HEK293 (cell line): ENCODE data around the gene UBE2J2.

ENCODE experiments used
- CTCF ChIA-PET: fragments of 350-600 bp; formaldehyde crosslinking; extraction: SDS; loops from one replicate; lab custom pipeline; 2021; ENCODE audit warnings: antibody characterized with exemption; lab: Yijun Ruan, JAX
- POLR2A ChIA-PET: fragments of 300-600 bp; formaldehyde crosslinking; extraction: SDS; loops from one replicate; lab custom pipeline; 2020; ENCODE audit warnings: antibody characterized with exemption, inconsistent platforms; lab: Yijun Ruan, JAX
- H3K27ac ChIP-seq: fragments of 200-500 bp; sonication (Bioruptor generic); 2 replicates; pipeline ENCODE4 v1.5.1; 2014; ENCODE audit warnings: low read depth, low read length, control low read depth, inconsistent platforms; ENCODE audit errors: extremely low read depth
- H3K36me3 ChIP-seq, 2 experiments: fragments of 200-500 bp in 1 of 2; sonication (Bioruptor generic) in 1 of 2; 1 replicate in 1 of 2; 2 replicates in 1 of 2; pipeline ENCODE4 v1.5.1; 2014 to 2017; ENCODE audit warnings: inconsistent platforms in 2 of 2, low read length in 2 of 2; ENCODE audit not compliant: control insufficient read depth in 2 of 2, insufficient read depth in 1 of 2
- H3K4me1 ChIP-seq: fragments of 200-500 bp; sonication (Bioruptor generic); 2 replicates; pipeline ENCODE4 v1.5.1; 2014; ENCODE audit warnings: mild to moderate bottlenecking, low read length, inconsistent platforms; ENCODE audit not compliant: control insufficient read depth, insufficient read depth
- H3K4me3 ChIP-seq: 2 replicates; pipeline ENCODE4 v1.5.1; 2011; ENCODE audit warnings: low read depth, mild to moderate bottlenecking, control low read depth, low read length, moderate library complexity
- H3K9me3 ChIP-seq: fragments of 200-500 bp; sonication (Bioruptor generic); 2 replicates; pipeline ENCODE4 v1.5.1; 2014; ENCODE audit warnings: low read depth, low read length, inconsistent platforms; ENCODE audit not compliant: control insufficient read depth, insufficient read depth
- BCL11A ChIP-seq: fragments of 450-650 bp; formaldehyde crosslinking; IDR thresholded peaks from 2 replicates; pipeline ENCODE4 v1.5.1; 2016; ENCODE audit warnings: low read depth, missing biosample characterization, missing genetic modification characterization
- EGR2 ChIP-seq: fragments of 450-650 bp; formaldehyde crosslinking; IDR thresholded peaks from 2 replicates; pipeline ENCODE4 v1.5.1; 2016; ENCODE audit warnings: low read depth, missing biosample characterization, missing genetic modification characterization
- GLIS2 ChIP-seq: fragments of 450-650 bp; formaldehyde crosslinking; IDR thresholded peaks from 2 replicates; pipeline ENCODE4 v1.5.1; 2016; ENCODE audit warnings: missing biosample characterization, missing genetic modification characterization
- HOXC10 ChIP-seq: sonication (generic); formaldehyde crosslinking; IDR thresholded peaks from 2 replicates; pipeline ENCODE4 v1.8.1; 2023; ENCODE audit warnings: mild to moderate bottlenecking, missing genetic modification reagents
- IKZF3 ChIP-seq: fragments of 450-650 bp; IDR thresholded peaks from 2 replicates; pipeline ENCODE4 v1.5.0; 2018; ENCODE audit warnings: missing biosample characterization, mild to moderate bottlenecking, missing genetic modification characterization, moderate library complexity
- KLF8 ChIP-seq: fragments of 450-650 bp; formaldehyde crosslinking; IDR thresholded peaks from 2 replicates; pipeline ENCODE4 v1.5.1; 2016; ENCODE audit warnings: missing biosample characterization, missing genetic modification characterization
- RBAK ChIP-seq: fragments of 450-650 bp; formaldehyde crosslinking; IDR thresholded peaks from 2 replicates; pipeline ENCODE4 v1.5.1; 2016; ENCODE audit warnings: missing biosample characterization, missing genetic modification characterization
- SCRT2 ChIP-seq: fragments of 450-650 bp; formaldehyde crosslinking; IDR thresholded peaks from 2 replicates; pipeline ENCODE4 v1.5.1; 2016; ENCODE audit warnings: missing biosample characterization, missing genetic modification characterization
- TCF7L2 ChIP-seq: IDR thresholded peaks from 2 replicates; pipeline ENCODE4 v1.6.1; 2011; ENCODE audit warnings: low read depth, mild to moderate bottlenecking, inconsistent platforms, low read length, moderate library complexity, borderline replicate concordance
- TRIM28 ChIP-seq: IDR thresholded peaks from 2 replicates; pipeline ENCODE4 v1.6.1; 2011; ENCODE audit warnings: low read length, control low read depth, borderline replicate concordance
- ZBTB26 ChIP-seq: fragments of 450-650 bp; formaldehyde crosslinking; optimal IDR thresholded peaks from 2 replicates; pipeline ENCODE3; 2016; ENCODE audit warnings: missing biosample characterization, mild to moderate bottlenecking, missing genetic modification characterization
- ZBTB48 ChIP-seq: fragments of 450-650 bp; formaldehyde crosslinking; IDR thresholded peaks from 2 replicates; pipeline ENCODE4 v1.5.1; 2016; ENCODE audit warnings: missing biosample characterization, missing genetic modification characterization
- ZBTB6 ChIP-seq: fragments of 450-650 bp; formaldehyde crosslinking; IDR thresholded peaks from 2 replicates; pipeline ENCODE4 v1.5.1; 2017; ENCODE audit warnings: missing biosample characterization, missing genetic modification characterization
- ZBTB8A ChIP-seq: fragments of 450-650 bp; formaldehyde crosslinking; IDR thresholded peaks from 2 replicates; pipeline ENCODE4 v1.5.1; 2016; ENCODE audit warnings: missing biosample characterization, missing genetic modification characterization
- ZIC2 ChIP-seq: fragments of 450-650 bp; formaldehyde crosslinking; IDR thresholded peaks from 2 replicates; pipeline ENCODE4 v1.5.1; 2016; ENCODE audit warnings: missing biosample characterization, missing genetic modification characterization
- ZNF18 ChIP-seq: fragments of 450-650 bp; formaldehyde crosslinking; IDR thresholded peaks from 2 replicates; pipeline ENCODE4 v1.5.1; 2016; ENCODE audit warnings: missing biosample characterization, missing genetic modification characterization
- ZNF2 ChIP-seq: fragments of 450-650 bp; formaldehyde crosslinking; IDR thresholded peaks from 2 replicates; pipeline ENCODE4 v1.5.1; 2016; ENCODE audit warnings: missing biosample characterization, missing genetic modification characterization
- ZNF221 ChIP-seq: fragments of 450-650 bp; formaldehyde crosslinking; IDR thresholded peaks from 2 replicates; pipeline ENCODE4 v1.5.1; 2017; ENCODE audit warnings: missing biosample characterization, missing genetic modification characterization, borderline replicate concordance
- ZNF23 ChIP-seq: fragments of 450-650 bp; formaldehyde crosslinking; IDR thresholded peaks from 2 replicates; pipeline ENCODE4 v1.5.1; 2016; ENCODE audit warnings: missing biosample characterization, missing genetic modification characterization, borderline replicate concordance
- ZNF302 ChIP-seq: fragments of 450-650 bp; formaldehyde crosslinking; IDR thresholded peaks from 2 replicates; pipeline ENCODE4 v1.5.1; 2016; ENCODE audit warnings: missing biosample characterization, missing genetic modification characterization, low read depth
- ZSCAN16 ChIP-seq: fragments of 450-650 bp; formaldehyde crosslinking; IDR thresholded peaks from 2 replicates; pipeline ENCODE4 v1.5.1; 2016; ENCODE audit warnings: missing biosample characterization, missing genetic modification characterization
- ZSCAN30 ChIP-seq: fragments of 450-650 bp; IDR thresholded peaks from 2 replicates; pipeline ENCODE4 v1.5.1; 2018; ENCODE audit warnings: missing biosample characterization, mild to moderate bottlenecking, missing genetic modification characterization, moderate library complexity
- ZSCAN4 ChIP-seq: fragments of 450-650 bp; formaldehyde crosslinking; IDR thresholded peaks from 2 replicates; pipeline ENCODE4 v1.5.1; 2017; ENCODE audit warnings: missing biosample characterization, missing genetic modification characterization
- ZXDB ChIP-seq: fragments of 450-650 bp; formaldehyde crosslinking; IDR thresholded peaks from 2 replicates; pipeline ENCODE4 v1.5.1; 2016; ENCODE audit warnings: missing biosample characterization, missing genetic modification characterization
- TF ChIP-seq, protein P1 (sequence below): fragments of 450-650 bp; formaldehyde crosslinking; IDR thresholded peaks from 2 replicates; pipeline ENCODE4 v1.5.1; 2016; ENCODE audit warnings: missing biosample characterization, missing genetic modification characterization, low read depth
- TF ChIP-seq, protein P2 (sequence below): fragments of 450-650 bp; formaldehyde crosslinking; IDR thresholded peaks from 2 replicates; pipeline ENCODE4 v1.5.1; 2016; ENCODE audit warnings: missing biosample characterization, missing genetic modification characterization

UBE2J2 gene

GRCh38 chr1:1306661-1307260, 33.1 kb upstream of the UBE2J2 start:
- CTCF ChIA-PET = no interaction called here
- peak overlapping the region; percentile 63 for H3K4me3 ChIP-seq
- H3K9me3 ChIP-seq = no peaks in the 10 kb centered on the region
- POLR2A ChIA-PET = interaction anchor here (1.3 kb wide), 1 partner anchor 12 kb away, joined by 4 read pairs; no protein-coding TSS in a partner anchor
- H3K27ac ChIP-seq = peak overlapping the region; percentile 75; the same call in 1 of the 2 replicates
- H3K4me1 ChIP-seq = peaks cover 20% of the 10 kb centered on the region
- H3K36me3 ChIP-seq = peaks cover 0 to 34% of the 10 kb centered on the region in 2 experiments; a peak in 1 of 3 replicates
- no peak for TF ChIP-seq ZNF221 (tag by site-specific recombination)
- peak; percentile 67; the same call in 1 of the 2 replicates for TF ChIP-seq ZSCAN4 (tag by site-specific recombination)
- TF ChIP-seq ZBTB26 (tag by site-specific recombination) = peak; percentile 46
- 0 out of 2 replicates have a peak, but pooled peaks have one; percentile 51 for TF ChIP-seq HOXC10 (CRISPR knock-in tag)
- TF ChIP-seq SCRT2 = peak; percentile 49; the same call in 1 of the 2 replicates
- no peak for TF ChIP-seq RBAK
- TF ChIP-seq ZNF2 (tag by site-specific recombination) = 0 out of 2 replicates have a peak, but pooled peaks have one; percentile 12
- TF ChIP-seq ZNF302 = no peak
- peak; percentile 14; the same call in 1 of the 2 replicates for TF ChIP-seq ZNF18 (tag by site-specific recombination)
- TF ChIP-seq ZBTB8A = no peak
- peak; percentile 20; the same call in 1 of the 2 replicates for TF ChIP-seq TRIM28
- no peak for TF ChIP-seq BCL11A (tag by site-specific recombination)
- TF ChIP-seq ZXDB (tag by site-specific recombination) = 0 out of 2 replicates have a peak, but pooled peaks have one; percentile 23
- peak; percentile 49; the same call in 1 of the 2 replicates for TF ChIP-seq ZBTB48 (tag by site-specific recombination)
- TF ChIP-seq ZIC2 (tag by site-specific recombination) = no peak

- Histone ChIP-seq H3K4me3 (peak overlapping the region; percentile 63; the same call in 1 of the 2 replicates), H3K27ac (peak overlapping the region; percentile 43; the same call in 1 of the 2 replicates), H3K9me3 (no peaks in the 10 kb centered on the region), H3K4me1 (peaks cover 20% of the 10 kb centered on the region), H3K36me3 (peaks cover 0 to 28% of the 10 kb centered on the region in 2 experiments; a peak in 2 of 3 replicates)
- CTCF ChIA-PET = no interaction called here
- POLR2A ChIA-PET = interaction anchor here (1.3 kb wide), 1 partner anchor 12 kb away, joined by 4 read pairs; no protein-coding TSS in a partner anchor
- peak; percentile 50; the same call in 1 of the 2 replicates for TF ChIP-seq IKZF3 (tag by site-specific recombination)
- TF ChIP-seq EGR2 (tag by site-specific recombination) = peak; percentile 46; the same call in 1 of the 2 replicates
- TF ChIP-seq GLIS2 (tag by site-specific recombination) = peak; percentile 48
- TF ChIP-seq RBAK = no peak
- TF ChIP-seq TCF7L2 = no peak
- TF ChIP-seq, protein P1, sequence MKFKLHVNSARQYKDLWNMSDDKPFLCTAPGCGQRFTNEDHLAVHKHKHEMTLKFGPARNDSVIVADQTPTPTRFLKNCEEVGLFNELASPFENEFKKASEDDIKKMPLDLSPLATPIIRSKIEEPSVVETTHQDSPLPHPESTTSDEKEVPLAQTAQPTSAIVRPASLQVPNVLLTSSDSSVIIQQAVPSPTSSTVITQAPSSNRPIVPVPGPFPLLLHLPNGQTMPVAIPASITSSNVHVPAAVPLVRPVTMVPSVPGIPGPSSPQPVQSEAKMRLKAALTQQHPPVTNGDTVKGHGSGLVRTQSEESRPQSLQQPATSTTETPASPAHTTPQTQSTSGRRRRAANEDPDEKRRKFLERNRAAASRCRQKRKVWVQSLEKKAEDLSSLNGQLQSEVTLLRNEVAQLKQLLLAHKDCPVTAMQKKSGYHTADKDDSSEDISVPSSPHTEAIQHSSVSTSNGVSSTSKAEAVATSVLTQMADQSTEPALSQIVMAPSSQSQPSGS (tag by site-specific recombination) = no peak
- TF ChIP-seq ZNF23 (tag by site-specific recombination) = no peak
- TF ChIP-seq ZBTB6 (tag by site-specific recombination) = peak; percentile 23; the same call in 1 of the 2 replicates
- TF ChIP-seq ZSCAN16 = no peak
- TF ChIP-seq, protein P2, sequence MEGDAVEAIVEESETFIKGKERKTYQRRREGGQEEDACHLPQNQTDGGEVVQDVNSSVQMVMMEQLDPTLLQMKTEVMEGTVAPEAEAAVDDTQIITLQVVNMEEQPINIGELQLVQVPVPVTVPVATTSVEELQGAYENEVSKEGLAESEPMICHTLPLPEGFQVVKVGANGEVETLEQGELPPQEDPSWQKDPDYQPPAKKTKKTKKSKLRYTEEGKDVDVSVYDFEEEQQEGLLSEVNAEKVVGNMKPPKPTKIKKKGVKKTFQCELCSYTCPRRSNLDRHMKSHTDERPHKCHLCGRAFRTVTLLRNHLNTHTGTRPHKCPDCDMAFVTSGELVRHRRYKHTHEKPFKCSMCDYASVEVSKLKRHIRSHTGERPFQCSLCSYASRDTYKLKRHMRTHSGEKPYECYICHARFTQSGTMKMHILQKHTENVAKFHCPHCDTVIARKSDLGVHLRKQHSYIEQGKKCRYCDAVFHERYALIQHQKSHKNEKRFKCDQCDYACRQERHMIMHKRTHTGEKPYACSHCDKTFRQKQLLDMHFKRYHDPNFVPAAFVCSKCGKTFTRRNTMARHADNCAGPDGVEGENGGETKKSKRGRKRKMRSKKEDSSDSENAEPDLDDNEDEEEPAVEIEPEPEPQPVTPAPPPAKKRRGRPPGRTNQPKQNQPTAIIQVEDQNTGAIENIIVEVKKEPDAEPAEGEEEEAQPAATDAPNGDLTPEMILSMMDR (tag by site-specific recombination) = peak; percentile 18; the same call in 1 of the 2 replicates
- TF ChIP-seq ZSCAN30 = 0 out of 2 replicates have a peak, but pooled peaks have one; percentile 12
- no peak for TF ChIP-seq KLF8 (tag by site-specific recombination)
Measured at GRCh38 chr1:1306070-1306660, 32.5 kb upstream of the UBE2J2 start.
